ENCODE measurements around the gene MAMDC2.

Gene MAMDC2

GRCh38 chr9:70065572-70065971, 21.9 kb downstream of the MAMDC2 start:
- DNase-seq = no peak

- DNase-seq = no peak
Measured at GRCh38 chr9:70066418-70066817, 22.8 kb downstream of the MAMDC2 start.

- no peak for DNase-seq
Measured at GRCh38 chr9:70066874-70067273, 23.2 kb downstream of the MAMDC2 start.

DNA sequence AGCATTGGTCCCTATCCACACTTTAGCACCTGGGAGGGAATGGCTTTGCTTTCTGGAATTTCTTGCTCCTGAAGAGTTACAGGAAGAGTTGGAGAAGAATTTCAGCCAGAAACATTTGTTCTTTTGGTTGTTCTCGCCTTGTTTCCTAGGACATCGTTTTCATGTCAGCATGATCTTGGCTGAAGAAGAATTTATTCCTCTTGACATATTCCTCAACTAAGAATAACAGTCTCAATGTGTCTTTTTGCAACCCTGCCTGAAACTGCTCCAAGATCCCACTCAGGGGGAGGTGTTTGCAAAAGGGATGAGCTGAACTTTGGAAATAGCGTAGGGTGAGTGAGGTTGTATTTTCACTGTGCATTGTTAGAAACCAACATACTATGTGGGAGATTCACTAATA, 26.1 kb downstream of the MAMDC2 start:
- no peak for DNase-seq

GRCh38 chr9:70073193-70073592, 29.5 kb downstream of the MAMDC2 start:
- DNase-seq = no peak

DNA sequence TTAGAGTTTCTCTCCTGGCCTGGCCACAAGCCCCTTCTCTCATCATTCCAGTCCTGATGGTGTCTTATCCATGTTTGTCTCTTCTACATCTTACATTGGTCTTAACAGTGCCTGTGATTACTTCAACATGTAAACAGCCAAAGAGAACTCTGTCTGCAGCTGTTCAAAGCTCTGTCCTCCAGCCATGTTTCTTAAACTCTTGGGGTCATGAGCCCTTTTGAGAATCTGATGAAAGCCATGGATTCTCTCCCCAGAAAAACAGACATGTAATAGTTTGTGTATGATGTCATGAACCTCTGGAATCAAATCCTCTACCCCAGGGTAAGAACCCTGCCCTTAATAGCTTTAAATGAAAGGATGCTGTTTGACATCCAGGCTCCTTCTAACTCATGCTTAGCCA, 30.1 kb downstream of the MAMDC2 start:
- DNase-seq = no peak

- no peak for DNase-seq
Measured at GRCh38 chr9:70076678-70077077, 33.0 kb downstream of the MAMDC2 start.

- DNase-seq = no peak
Measured at GRCh38 chr9:70079417-70080037, 35.9 kb downstream of the MAMDC2 start.

GRCh38 chr9:70080481-70081119, 37.0 kb downstream of the MAMDC2 start:
- no peak for DNase-seq

- DNase-seq = peak; percentile 27
Measured at GRCh38 chr9:70081120-70081495, 37.5 kb downstream of the MAMDC2 start.

GRCh38 chr9:70083429-70083828, 39.8 kb downstream of the MAMDC2 start:
- DNase-seq = no peak

- no peak for DNase-seq
Measured at GRCh38 chr9:70085241-70085640, 41.6 kb downstream of the MAMDC2 start.

DNA sequence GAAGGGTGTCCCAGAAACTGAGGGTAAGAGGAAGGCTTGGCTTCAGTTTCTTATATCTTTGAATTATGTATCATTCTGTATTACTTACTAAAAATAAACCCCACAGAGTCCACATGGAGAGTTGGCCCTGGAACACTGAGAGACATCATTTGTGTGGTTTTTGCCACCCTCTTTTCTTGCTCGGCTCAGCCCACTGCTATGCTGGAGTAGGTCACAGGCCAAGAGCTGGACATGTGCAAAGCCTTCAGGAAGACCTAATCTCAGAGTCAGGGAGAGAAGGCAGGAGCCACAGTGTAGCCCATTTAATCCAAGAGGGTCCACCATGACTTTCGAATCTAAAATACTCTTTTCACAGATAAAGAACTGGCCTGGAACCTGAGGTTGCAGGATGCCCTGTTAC, 47.5 kb downstream of the MAMDC2 start:
- no peak for DNase-seq

- no peak for DNase-seq
Measured at GRCh38 chr9:70091572-70091971, 47.9 kb downstream of the MAMDC2 start.

DNA sequence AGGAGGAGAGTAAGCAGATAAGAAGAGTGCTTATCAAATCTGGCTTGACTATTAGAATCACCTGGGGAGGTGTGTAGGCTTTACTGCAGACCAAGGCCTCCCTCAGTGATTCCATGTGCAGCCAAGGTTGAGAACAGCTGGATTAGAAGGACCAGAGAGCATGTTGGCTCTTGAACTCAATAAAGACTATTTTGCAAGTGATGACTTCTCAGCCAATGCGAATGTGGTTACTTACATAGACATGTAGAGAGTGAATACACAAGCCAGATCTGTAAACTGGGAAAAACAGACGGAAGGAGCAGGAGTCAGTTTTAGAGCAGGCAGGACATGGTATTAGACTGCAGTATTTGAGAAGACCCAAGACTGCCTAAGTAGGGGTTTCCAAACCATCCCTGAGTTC, 48.5 kb downstream of the MAMDC2 start:
- DNase-seq = no peak

DNA sequence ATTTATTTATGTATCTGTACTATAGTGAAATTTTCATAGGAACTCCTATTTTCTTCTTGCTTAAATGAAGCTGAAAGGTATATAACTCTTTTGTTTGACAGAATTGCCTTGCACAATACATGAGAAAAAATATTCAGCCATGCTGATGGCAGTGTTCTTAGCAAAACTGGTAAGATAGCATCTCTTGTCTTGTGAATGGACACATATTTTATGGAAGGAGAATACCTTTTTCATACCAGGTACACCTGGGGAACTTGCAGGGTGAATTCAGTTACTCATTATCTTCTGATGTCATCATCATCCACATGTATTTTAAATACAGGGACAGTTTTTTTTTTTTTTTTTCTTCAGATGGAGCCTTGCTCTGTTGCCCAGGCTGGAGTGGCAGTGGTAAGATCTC, 49.4 kb downstream of the MAMDC2 start:
- no peak for DNase-seq

GRCh38 chr9:70093944-70094343, 50.3 kb downstream of the MAMDC2 start:
- no peak for DNase-seq

DNA sequence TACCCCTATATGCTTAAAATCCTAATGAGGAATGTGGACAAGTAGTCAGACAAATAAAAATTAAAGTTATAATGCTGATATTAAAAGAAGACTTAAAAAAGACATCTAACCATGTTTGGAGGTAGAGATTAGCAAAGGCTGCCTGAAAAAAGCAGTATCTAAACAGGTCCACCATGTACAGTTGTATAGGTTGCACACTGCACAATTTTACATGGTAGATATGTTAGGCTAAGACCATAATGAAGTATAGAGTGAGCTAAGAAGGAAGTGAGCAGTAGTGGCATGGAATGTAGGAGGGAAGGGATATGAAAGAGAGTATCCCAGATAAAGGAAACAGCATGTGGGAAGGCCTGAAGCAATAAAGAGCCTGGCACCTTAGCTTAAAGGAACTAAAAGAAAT, 51.1 kb downstream of the MAMDC2 start:
- no peak for DNase-seq

- no peak for DNase-seq
Measured at GRCh38 chr9:70097187-70097586, 53.5 kb downstream of the MAMDC2 start.

DNA sequence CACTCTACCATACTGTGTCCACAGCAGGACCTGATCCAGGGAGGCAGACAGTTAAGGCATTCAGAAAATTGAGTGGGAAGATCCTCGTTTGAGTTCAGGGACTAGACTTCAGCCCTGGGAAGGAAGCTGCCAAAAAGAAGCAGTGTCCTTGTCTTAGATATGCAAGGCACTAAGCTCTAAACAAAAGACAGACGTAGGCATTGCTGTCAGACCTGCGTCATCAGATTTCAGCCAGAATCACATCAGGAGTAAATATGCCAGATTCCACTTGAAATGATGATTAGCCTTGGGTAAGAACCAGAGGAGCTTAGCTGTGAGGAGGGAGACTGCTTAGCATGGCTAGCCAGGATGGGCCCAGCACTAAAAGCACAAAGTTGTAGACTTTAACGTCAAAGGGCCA, 56.7 kb downstream of the MAMDC2 start:
- DNase-seq = no peak

DNA sequence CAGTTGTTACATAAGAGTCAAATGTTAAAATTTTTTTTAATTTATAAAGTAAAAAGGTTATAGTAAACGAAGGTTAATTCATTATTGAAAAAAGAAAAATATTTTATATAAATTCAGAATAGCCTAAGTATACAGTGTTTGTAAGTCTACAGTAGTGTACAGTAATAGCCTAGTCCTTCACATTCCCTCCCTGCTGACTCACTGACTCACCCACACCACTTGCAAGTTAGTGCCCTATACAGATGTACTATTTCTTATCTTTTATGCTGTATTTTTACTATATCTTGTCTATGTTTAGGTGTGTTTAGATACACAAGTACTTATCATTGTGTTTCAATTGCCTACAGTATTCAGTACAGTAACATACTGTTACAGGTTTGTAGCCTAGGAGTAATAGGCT, 57.6 kb downstream of the MAMDC2 start:
- DNase-seq = no peak

DNA sequence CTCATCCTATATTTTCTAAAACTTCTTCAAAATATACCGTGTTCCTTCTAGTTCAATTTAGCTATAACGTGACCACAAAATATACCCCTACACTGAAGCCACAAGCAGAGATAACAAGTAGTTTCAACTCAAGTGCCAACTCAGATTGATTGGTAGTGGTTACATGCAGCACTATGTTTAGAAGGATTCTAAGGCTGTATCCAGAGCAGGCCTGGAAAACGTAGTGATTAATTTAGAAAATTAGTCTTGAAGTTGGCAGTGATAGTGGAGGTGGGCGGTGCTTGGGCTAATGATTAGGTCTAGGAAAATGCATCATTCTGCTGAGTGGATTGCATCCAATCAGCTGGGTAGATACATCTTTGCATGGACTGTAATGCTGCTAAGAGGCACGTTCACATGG, 61.5 kb downstream of the MAMDC2 start:
- DNase-seq = no peak

DNA sequence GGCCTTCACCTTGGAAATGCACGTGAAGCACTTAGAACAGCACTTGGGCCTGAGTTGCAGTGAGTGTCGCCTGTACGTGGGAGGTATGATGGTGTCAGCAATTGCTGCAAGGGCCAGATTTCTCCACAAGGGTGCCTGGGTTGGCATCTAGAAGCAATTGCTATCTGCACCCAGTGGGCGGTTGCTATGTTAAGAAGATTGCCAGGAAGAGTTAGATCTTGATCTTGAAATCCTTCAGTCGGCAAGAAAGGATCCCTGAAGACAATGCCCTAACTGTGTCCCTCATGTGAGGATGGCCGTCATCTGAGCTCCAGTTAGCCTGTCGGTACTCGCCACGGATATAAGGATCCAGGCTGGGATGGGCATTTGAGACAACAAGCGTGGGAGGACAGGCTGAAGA, 62.9 kb downstream of the MAMDC2 start:
- DNase-seq = no peak

DNA sequence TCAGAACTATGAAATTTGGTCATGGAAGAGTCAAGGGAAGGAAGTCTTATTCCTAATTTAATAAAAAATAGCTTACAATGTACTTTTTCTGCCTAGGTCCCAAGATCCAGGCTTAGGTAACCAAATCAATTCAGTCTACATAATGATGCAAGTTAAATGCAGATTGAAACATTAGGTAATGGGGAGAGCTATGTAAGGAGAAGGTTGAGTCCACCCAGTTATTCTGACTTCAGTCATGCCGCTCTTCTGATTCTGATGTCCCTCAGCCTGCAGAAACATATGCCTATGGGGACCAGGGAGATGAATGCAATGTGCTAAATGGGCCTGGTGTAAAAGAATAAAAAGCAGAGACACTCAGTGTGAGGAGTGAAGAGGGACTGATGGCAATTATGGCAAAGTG, 63.9 kb downstream of the MAMDC2 start:
- DNase-seq = no peak

GRCh38 chr9:70108181-70108580, 64.5 kb downstream of the MAMDC2 start:
- no peak for DNase-seq

All from kidney glomerular epithelial cell (primary cell).